ENCODE results near the gene BRI3BP.
"Not testable (repeated sequence)": the region's sequence is repeated elsewhere in the genome, so short reads cannot be mapped to it uniquely, and the experiment has no call there.

BRI3BP gene

DNA sequence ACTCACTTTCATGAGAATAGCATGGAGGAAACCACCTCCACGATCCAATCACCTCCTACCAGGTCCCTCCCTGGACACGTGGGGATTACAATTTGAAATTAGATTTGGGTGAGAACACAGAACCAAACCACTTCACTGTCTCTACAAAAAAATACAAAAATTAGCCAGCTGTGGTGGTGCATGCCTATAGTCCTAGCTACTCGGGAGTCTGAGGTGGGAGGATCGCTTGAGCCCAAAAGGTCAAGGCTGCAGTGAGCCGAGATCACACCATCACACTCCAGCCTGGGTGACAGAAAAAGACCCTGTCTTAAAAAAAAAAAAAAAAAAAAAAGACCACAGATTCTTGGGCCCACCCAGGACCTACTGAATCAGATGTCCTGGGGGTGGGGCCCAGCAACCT is 28.3 kb downstream of the BRI3BP start:
- no peaks in the 10 kb centered on the region for H3K9me3 Mint-ChIP-seq
- peaks cover 40% of the 10 kb centered on the region for H3K36me3 Mint-ChIP-seq
- CTCF ChIA-PET: no interaction called here
- H3K4me3 Mint-ChIP-seq: no peak overlapping the region
- no peaks in the 10 kb centered on the region for H3K4me1 Mint-ChIP-seq
- DNase-seq: no peak
- H3K27ac Mint-ChIP-seq: no peak overlapping the region
- no peaks in the 10 kb centered on the region for H3K27me3 Mint-ChIP-seq

DNA sequence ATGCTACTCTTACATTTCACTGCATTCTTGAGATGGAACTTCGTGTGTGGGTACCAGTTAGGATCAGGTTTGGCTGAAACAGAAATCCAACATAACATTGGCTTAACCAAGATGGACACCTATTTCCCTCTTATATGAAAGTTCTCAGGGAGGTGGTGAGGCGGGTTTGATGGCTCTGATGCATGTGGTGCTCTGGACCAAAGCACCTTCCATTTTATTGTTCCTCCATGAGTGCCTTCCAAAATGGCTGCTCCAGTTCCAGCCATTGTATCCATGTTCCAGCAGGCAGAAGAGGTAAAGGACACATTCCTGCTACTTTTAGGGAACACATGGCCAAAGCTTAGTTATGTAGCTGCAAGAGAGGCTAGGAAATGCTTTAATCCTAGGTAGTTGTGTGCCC is 29.6 kb downstream of the BRI3BP start:
- H3K27me3 Mint-ChIP-seq: no peaks in the 10 kb centered on the region
- CTCF ChIA-PET: no interaction called here
- H3K36me3 Mint-ChIP-seq: peaks cover 40% of the 10 kb centered on the region
- H3K27ac Mint-ChIP-seq: no peak overlapping the region
- H3K4me3 Mint-ChIP-seq: no peak overlapping the region
- H3K9me3 Mint-ChIP-seq: no peaks in the 10 kb centered on the region
- DNase-seq: no peak
- no peaks in the 10 kb centered on the region for H3K4me1 Mint-ChIP-seq

DNA sequence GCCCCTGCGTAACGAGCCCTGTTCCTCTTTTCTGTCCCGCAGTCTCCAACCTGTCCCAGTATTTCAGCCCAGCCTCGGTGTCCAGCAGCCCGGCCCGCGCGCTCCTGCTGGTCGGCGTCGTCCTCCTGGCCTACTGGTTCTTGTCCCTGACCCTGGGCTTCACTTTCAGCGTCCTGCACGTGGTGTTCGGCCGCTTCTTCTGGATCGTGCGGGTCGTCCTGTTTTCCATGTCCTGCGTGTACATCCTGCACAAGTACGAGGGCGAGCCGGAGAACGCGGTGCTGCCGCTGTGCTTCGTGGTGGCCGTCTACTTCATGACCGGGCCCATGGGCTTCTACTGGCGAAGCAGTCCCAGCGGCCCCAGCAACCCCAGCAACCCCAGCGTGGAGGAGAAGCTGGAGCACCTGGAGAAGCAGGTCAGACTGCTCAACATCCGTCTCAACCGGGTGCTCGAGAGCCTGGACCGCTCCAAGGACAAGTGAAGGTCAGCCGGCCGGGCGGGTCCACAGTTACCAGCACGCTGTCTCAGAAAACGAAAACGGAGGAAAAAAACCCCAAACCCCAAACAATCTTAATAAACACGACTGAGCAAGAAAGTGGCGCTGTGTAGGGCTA is 31.6 kb downstream of the BRI3BP start:
- no peak overlapping the region for H3K4me3 Mint-ChIP-seq
- no peaks in the 10 kb centered on the region for H3K4me1 Mint-ChIP-seq
- no peaks in the 10 kb centered on the region for H3K9me3 Mint-ChIP-seq
- no peak for DNase-seq
- CTCF ChIA-PET: no interaction called here
- H3K36me3 Mint-ChIP-seq: peaks cover 35% of the 10 kb centered on the region
- no peaks in the 10 kb centered on the region for H3K27me3 Mint-ChIP-seq
- H3K27ac Mint-ChIP-seq: no peak overlapping the region

DNA sequence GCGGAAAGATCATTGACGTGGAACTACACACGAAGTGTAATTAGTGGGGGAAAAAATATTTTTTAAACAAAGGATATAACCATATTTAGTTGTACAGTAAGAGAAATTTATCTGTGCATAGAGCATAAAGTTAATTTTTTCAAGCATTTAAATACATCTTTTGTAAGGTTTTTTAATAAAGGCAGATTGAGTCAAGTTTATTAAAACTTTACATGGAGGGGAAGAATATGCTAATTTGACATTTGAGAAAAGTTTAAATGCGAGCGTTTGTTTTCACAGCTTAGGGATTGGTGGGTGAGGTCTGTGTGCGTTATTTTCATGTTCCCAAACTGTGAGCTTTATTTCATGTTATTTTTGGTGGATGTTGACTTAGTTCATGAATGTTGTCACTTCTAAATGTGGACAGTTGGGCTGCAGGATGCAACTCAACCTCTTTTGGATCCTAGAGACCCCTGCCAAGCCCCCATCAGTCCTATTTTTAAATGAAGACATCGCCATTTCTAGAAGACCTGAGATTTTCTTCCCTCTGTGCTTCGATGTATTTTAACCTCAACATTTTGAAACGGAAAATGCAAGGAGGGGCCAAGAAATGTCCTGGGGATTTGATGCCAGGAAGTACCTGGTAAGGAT is 32.3 kb downstream of the BRI3BP start:
- Mint-ChIP-seq H3K27me3 (no peaks in the 10 kb centered on the region), H3K27ac (no peak overlapping the region), H3K4me1 (no peaks in the 10 kb centered on the region), H3K36me3 (peaks cover 34% of the 10 kb centered on the region), H3K4me3 (no peak overlapping the region), H3K9me3 (no peaks in the 10 kb centered on the region)
- no peak for DNase-seq
- CTCF ChIA-PET: no interaction called here

- no peak for DNase-seq
- Mint-ChIP-seq H3K9me3 (no peaks in the 10 kb centered on the region), H3K27me3 (no peaks in the 10 kb centered on the region), H3K36me3 (peaks cover 24% of the 10 kb centered on the region), H3K27ac (peak overlapping the region; percentile 62), H3K4me3 (no peak overlapping the region), H3K4me1 (no peaks in the 10 kb centered on the region)
- CTCF ChIA-PET: no interaction called here
These were observed 34.7 kb downstream of the BRI3BP start for GRCh38 chr12:125028106-125028505.

DNA sequence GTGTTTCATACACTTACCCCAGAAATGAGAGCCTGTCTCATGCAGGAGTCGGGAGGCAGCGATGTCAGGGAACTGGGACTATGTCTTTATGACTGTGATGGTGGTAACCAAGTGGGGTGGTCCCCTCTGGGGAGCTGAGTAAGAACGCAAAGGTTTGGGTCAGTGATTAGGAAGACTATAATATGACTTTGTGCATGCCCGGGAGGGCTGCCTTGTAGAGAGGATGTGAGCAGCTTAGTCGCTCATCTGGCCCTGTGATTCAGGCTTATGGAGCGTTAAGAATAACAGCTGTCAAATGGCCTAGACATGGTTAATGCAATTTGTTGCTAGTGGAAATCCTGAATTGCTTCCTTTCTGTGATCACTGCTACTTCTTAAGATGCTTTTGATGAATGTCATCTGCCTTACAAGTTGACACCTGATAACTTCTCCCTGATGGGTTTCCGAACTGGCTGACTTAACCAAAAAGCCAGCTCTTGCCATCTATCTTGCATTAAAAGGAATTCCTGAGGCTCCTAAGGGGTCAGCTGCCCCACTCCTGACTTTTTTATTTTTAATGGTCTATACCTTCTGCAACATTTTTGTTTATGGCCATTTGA is 36.4 kb downstream of the BRI3BP start:
- Mint-ChIP-seq H3K27ac (no peak overlapping the region), H3K27me3 (no peaks in the 10 kb centered on the region), H3K4me3 (no peak overlapping the region), H3K4me1 (no peaks in the 10 kb centered on the region), H3K9me3 (peaks cover 2% of the 10 kb centered on the region), H3K36me3 (peaks cover 19% of the 10 kb centered on the region)
- CTCF ChIA-PET: interaction anchor here (0.6 kb wide), 1 partner anchor 94 kb away, joined by 4 read pairs; no protein-coding TSS in a partner anchor
- DNase-seq: no peak

DNA sequence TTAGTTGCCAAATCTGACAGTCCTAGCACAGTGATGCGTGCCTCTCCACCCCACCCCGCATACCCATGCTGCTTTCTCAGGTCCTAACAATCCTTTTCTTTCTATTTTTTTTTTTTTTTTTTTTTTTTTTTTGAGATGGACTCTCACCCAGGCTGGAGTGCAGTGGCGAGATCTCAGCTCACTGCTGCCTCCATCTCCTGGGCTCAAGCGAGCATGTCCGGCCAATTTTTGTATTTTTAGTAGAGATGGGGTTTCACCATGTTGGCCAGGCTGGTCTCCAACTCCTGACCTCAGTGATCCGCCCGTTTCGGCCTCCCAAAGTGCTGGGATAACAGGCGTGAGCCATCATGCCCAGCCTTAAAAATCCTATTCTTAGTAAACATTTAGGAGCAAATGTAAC is 38.0 kb downstream of the BRI3BP start:
- H3K36me3 Mint-ChIP-seq, DNase-seq, H3K9me3 Mint-ChIP-seq, H3K4me1 Mint-ChIP-seq, H3K4me3 Mint-ChIP-seq, H3K27me3 Mint-ChIP-seq, H3K27ac Mint-ChIP-seq, CTCF ChIA-PET: not testable (repeated sequence)

- CTCF ChIA-PET: no interaction called here
These were observed 39.2 kb downstream of the BRI3BP start for GRCh38 chr12:125032466-125033152.

GRCh38 chr12:125033288-125033687 is 39.8 kb downstream of the BRI3BP start:
- no peak for DNase-seq
- Mint-ChIP-seq H3K27ac (no peak overlapping the region), H3K36me3 (peaks cover 6% of the 10 kb centered on the region), H3K9me3 (peaks cover 7% of the 10 kb centered on the region), H3K4me3 (no peak overlapping the region), H3K4me1 (no peaks in the 10 kb centered on the region), H3K27me3 (no peaks in the 10 kb centered on the region)
- CTCF ChIA-PET: no interaction called here

More at GRCh38 chr12:125032466-125033152, 39.2 kb downstream of the BRI3BP start:
- no peak for DNase-seq
- peaks cover 8% of the 10 kb centered on the region for H3K36me3 Mint-ChIP-seq
- H3K4me1 Mint-ChIP-seq: no peaks in the 10 kb centered on the region
- H3K27ac Mint-ChIP-seq: peak overlapping the region; percentile 49
- no peak overlapping the region for H3K4me3 Mint-ChIP-seq
- H3K9me3 Mint-ChIP-seq: peaks cover 7% of the 10 kb centered on the region
- H3K27me3 Mint-ChIP-seq: no peaks in the 10 kb centered on the region

- Mint-ChIP-seq H3K4me3 (no peak overlapping the region), H3K9me3 (peaks cover 7% of the 10 kb centered on the region), H3K27me3 (no peaks in the 10 kb centered on the region), H3K4me1 (no peaks in the 10 kb centered on the region), H3K27ac (no peak overlapping the region), H3K36me3 (no peaks in the 10 kb centered on the region)
- DNase-seq: no peak
- CTCF ChIA-PET: no interaction called here
These were observed 45.7 kb downstream of the BRI3BP start for GRCh38 chr12:125038976-125039625.

- H3K9me3 Mint-ChIP-seq: no peaks in the 10 kb centered on the region
- H3K36me3 Mint-ChIP-seq: no peaks in the 10 kb centered on the region
- H3K4me3 Mint-ChIP-seq: peak overlapping the region; percentile 88
- CTCF ChIA-PET: no interaction called here
- H3K4me1 Mint-ChIP-seq: peaks cover 14% of the 10 kb centered on the region
- peak overlapping the region; percentile 89 for H3K27ac Mint-ChIP-seq
- H3K27me3 Mint-ChIP-seq: peaks cover 9% of the 10 kb centered on the region
- no peak for DNase-seq
These were observed 55.6 kb downstream of the BRI3BP start for GRCh38 chr12:125049093-125049458.

GRCh38 chr12:125050446-125050845 is 57.0 kb downstream of the BRI3BP start:
- Mint-ChIP-seq H3K27ac (no peak overlapping the region), H3K36me3 (no peaks in the 10 kb centered on the region), H3K27me3 (peaks cover 9% of the 10 kb centered on the region), H3K4me1 (peaks cover 14% of the 10 kb centered on the region), H3K4me3 (peak overlapping the region; percentile 39), H3K9me3 (no peaks in the 10 kb centered on the region)
- no peak for DNase-seq
- CTCF ChIA-PET: no interaction called here

GRCh38 chr12:125050868-125051267 is 57.4 kb downstream of the BRI3BP start:
- DNase-seq: no peak
- Mint-ChIP-seq H3K4me1 (peaks cover 14% of the 10 kb centered on the region), H3K4me3 (peak overlapping the region; percentile 39), H3K27ac (no peak overlapping the region), H3K36me3 (no peaks in the 10 kb centered on the region), H3K9me3 (no peaks in the 10 kb centered on the region), H3K27me3 (peaks cover 9% of the 10 kb centered on the region)
- CTCF ChIA-PET: no interaction called here

GRCh38 chr12:125053821-125054220 is 60.4 kb downstream of the BRI3BP start:
- DNase-seq: no peak
- no peaks in the 10 kb centered on the region for H3K36me3 Mint-ChIP-seq
- H3K27me3 Mint-ChIP-seq: peaks cover 30% of the 10 kb centered on the region
- no peak overlapping the region for H3K4me3 Mint-ChIP-seq
- no peak overlapping the region for H3K27ac Mint-ChIP-seq
- H3K9me3 Mint-ChIP-seq: no peaks in the 10 kb centered on the region
- CTCF ChIA-PET: no interaction called here
- H3K4me1 Mint-ChIP-seq: peaks cover 10% of the 10 kb centered on the region

Data from activated naive CD4-positive, alpha-beta T cell treated with anti-CD3 and anti-CD28 coated beads, Interleukin-2, amount 10 ng/mL, durations not matched to agents 7 days and 5 days (primary cell).